Activated naive CD8-positive, alpha-beta T cell (primary cell): ENCODE data around the gene MPZL2.
A peak's percentile ranks its signal among the peaks of the same experiment; 100 is the strongest.

ENCODE experiments used
- H3K27ac Mint-ChIP-seq: one replicate; pipeline ENCODE4 v1.8.0; 2021; ENCODE audit warnings: mixed read lengths
- H3K27me3 Mint-ChIP-seq: one replicate; pipeline ENCODE4 v1.8.0; 2021; ENCODE audit warnings: mixed read lengths
- H3K36me3 Mint-ChIP-seq: one replicate; pipeline ENCODE4 v1.8.0; 2021; ENCODE audit warnings: mixed read lengths
- H3K4me1 Mint-ChIP-seq: one replicate; pipeline ENCODE4 v1.8.0; 2021; ENCODE audit warnings: low read depth, mixed read lengths
- H3K4me3 Mint-ChIP-seq: one replicate; pipeline ENCODE4 v1.8.0; 2021; ENCODE audit warnings: mild to moderate bottlenecking, mixed read lengths
- H3K9me3 Mint-ChIP-seq: one replicate; pipeline ENCODE4 v1.8.0; 2021; ENCODE audit warnings: low read depth, mixed read lengths

MPZL2 gene

DNA sequence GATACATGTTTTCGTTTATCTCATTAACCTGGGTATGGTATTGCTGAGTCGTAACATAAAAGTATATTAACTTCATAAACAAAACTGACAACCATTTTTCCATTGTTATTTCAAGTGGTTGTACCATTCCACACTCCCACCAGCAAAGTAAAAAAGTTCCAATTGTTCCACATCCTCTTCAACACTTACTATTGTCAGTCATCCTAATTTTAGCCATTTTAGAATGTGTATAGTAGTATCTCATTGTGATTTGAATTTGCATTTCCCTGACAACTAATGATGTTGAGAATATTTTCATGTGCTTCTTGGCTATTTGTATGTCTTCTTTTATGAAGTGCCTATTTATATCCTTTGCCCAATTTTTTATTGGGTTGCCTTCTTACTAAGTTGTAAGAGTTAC, 30.0 kb upstream of the MPZL2 start:
- no peaks in the 10 kb centered on the region for H3K36me3 Mint-ChIP-seq
- no peak overlapping the region for H3K27ac Mint-ChIP-seq
- no peak overlapping the region for H3K4me3 Mint-ChIP-seq
- no peaks in the 10 kb centered on the region for H3K9me3 Mint-ChIP-seq
- H3K4me1 Mint-ChIP-seq: peaks cover 29% of the 10 kb centered on the region
- no peaks in the 10 kb centered on the region for H3K27me3 Mint-ChIP-seq

DNA sequence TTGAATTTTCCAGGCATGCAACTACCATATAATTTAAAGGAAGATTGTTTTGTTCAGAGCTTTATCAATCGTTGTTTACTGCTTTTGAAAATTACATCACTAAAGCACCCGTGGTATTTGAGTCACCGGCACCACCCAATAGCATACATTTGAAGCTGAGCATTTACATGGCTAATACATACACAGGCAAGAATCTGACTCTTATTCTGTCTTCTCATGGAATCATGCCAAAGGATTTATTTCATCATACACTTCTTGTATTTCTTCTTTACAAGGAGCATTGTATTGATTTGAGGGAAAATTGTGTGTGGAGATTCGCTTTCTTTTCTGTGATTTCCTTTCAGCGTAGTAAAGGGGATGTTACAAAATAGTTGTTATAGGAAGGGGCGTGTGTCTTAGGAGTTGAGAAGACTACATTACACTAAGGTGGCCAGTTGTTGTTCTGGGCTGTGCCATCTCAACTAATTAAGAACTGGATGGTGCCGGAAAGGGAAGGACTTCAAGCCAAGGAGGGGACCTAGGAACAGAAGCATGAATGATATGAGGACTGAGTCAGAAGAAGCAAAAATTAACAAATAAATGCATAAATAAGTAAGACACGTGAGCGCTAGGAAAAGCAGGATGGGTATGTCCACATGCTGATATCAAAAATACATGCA, 27.5 kb upstream of the MPZL2 start:
- Mint-ChIP-seq H3K27ac (peak overlapping the region; percentile 5), H3K9me3 (no peaks in the 10 kb centered on the region), H3K4me3 (no peak overlapping the region), H3K27me3 (no peaks in the 10 kb centered on the region), H3K4me1 (peaks cover 37% of the 10 kb centered on the region), H3K36me3 (no peaks in the 10 kb centered on the region)

DNA sequence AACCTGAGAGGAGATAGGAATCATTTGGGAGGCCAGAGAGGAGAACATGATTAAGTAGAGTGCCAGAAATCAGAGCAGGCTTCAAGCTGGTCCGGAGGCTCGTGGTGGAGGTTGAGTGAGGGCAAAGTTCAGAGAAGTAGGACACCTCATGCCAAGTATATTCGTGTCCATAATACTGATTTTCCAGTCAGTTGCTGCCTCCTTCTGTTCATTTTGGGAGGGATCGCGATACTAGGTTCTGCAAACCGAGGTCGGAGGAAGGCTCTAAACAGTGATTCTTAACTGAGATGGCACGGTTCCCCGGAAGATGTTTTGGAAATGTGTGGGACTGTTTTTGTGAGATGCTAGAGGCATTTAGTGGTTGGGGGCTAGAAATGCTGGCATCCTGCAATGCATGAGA, 26.8 kb upstream of the MPZL2 start:
- Mint-ChIP-seq H3K27me3 (no peaks in the 10 kb centered on the region), H3K4me1 (peaks cover 38% of the 10 kb centered on the region), H3K27ac (peak overlapping the region; percentile 51), H3K4me3 (peak overlapping the region; percentile 31), H3K36me3 (no peaks in the 10 kb centered on the region), H3K9me3 (no peaks in the 10 kb centered on the region)

DNA sequence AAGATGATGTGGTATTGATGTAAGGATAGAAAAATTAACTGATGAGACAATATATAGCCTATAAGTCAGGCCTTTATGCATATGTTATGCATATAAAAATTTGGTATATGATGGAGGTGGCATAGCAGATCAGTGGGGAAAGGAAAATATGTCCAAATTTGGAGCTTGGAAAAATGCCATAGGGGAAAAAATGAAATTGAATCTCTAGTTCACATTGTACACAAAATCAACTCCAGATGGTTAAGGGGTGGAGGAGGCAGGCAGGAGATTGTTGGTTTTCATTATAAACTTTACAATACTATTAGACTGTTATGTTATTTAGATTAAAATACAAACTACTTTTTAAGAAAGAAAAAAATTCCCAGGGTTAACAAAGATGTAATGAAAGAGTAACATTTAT, 25.3 kb upstream of the MPZL2 start:
- no peaks in the 10 kb centered on the region for H3K36me3 Mint-ChIP-seq
- no peak overlapping the region for H3K4me3 Mint-ChIP-seq
- no peaks in the 10 kb centered on the region for H3K27me3 Mint-ChIP-seq
- H3K27ac Mint-ChIP-seq: no peak overlapping the region
- peaks cover 37% of the 10 kb centered on the region for H3K4me1 Mint-ChIP-seq
- no peaks in the 10 kb centered on the region for H3K9me3 Mint-ChIP-seq

DNA sequence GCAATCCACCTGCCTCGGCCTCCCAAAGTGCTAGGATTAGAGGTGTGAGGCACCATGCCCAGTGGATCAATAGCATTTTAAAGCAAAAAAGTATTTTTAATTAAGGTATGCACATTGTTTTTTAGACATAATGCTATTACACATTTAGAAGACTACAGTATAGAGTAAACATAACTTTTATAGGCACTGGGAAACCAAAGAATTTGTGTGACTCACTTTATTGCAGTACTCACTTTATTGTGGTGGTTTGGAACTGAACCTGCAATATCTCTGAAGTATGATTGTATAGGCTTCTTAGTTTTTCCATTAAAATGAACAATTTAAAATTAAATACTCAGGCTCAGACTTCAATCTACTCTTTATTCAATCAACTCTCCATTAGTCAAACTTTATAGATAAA, 22.9 kb upstream of the MPZL2 start:
- H3K27ac Mint-ChIP-seq: peak overlapping the region; percentile 89
- peak overlapping the region; percentile 21 for H3K4me3 Mint-ChIP-seq

DNA sequence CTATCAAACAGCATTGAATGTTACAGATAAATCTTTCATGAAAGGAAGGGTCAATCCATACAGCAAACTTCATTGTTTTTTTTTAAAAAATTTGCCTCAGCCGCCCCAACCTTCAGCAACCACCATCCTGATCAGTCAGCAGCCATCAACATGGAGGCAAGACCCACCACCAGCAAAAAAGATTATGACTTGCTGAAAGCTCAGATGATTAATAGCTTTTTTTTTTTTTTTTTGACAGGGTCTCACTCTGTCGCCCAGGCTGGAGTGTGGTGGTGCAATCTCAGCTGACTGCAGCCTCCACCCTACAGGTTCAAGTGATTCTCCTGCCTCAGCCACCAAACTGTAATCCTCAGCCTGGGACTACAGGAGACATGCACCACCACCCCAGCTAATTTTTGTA, 22.4 kb upstream of the MPZL2 start:
- H3K27ac Mint-ChIP-seq: peak overlapping the region; percentile 89
- H3K27me3 Mint-ChIP-seq: no peaks in the 10 kb centered on the region
- H3K4me3 Mint-ChIP-seq: no peak overlapping the region
- H3K9me3 Mint-ChIP-seq: peaks cover 1% of the 10 kb centered on the region
- no peaks in the 10 kb centered on the region for H3K36me3 Mint-ChIP-seq
- peaks cover 62% of the 10 kb centered on the region for H3K4me1 Mint-ChIP-seq

More for the DNA sequence above, 22.9 kb upstream of the MPZL2 start:
- Mint-ChIP-seq H3K27me3 (no peaks in the 10 kb centered on the region), H3K4me1 (peaks cover 61% of the 10 kb centered on the region), H3K36me3 (no peaks in the 10 kb centered on the region), H3K9me3 (no peaks in the 10 kb centered on the region)

DNA sequence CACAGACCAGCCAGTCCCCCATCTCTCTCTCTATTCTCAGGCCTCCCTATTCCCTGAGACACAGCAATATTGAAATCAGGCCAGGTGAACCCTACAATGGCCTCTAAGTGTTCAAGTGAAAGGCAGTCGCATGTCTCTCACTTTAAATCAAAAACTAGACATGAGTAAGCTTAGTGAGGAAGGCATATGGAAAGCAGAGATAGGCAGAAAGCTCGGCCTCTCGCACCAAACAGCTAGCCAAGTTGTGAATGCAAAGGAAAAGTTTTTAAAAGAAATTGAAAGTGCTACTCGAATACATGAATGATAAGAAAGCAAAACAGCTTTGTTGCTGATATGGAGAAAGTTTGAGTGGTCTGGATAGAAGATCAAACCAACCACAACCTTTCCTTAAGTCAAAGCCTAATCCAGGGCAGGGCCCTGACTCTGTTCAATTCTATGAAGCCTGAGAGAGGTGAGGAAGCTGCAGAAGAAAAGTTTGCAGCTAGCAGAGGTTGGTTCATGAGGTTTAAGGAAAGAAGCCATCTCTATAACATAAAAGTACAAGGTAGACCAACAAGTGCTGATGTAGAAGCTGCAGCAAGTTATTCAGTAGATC, 19.8 kb upstream of the MPZL2 start:
- Mint-ChIP-seq H3K4me1 (peaks cover 57% of the 10 kb centered on the region), H3K4me3 (peak overlapping the region; percentile 38), H3K9me3 (peaks cover 5% of the 10 kb centered on the region)

DNA sequence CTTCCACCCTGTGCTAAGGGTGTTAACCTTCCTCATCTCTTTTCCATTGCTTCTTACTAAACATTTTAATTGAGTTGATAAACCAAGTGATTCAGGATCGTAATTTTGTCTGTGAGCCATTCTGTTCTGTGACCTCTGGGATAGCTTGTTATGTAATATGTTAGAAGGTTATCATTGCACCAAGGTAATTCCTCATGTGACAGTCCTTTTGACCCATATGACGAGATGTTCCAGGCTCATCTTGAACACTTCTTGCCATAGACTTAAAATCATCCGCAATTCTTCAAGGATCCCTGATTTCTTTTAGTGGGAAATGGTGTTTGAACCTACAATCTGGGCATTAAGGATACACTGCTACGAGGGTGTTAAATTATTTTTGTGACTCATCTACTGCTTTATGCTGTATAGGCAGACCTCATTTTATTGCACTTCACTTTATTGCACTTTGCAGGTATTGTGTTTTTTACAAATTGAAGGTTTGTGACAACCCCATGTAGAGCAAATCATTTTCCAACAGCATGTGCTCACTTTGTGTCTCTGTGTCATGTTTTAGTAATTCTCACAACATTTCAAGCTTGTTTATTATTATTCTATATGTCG, 19.0 kb upstream of the MPZL2 start:
- no peaks in the 10 kb centered on the region for H3K36me3 Mint-ChIP-seq
- H3K4me3 Mint-ChIP-seq: peak overlapping the region; percentile 38
- peak overlapping the region; percentile 91 for H3K27ac Mint-ChIP-seq
- peaks cover 60% of the 10 kb centered on the region for H3K4me1 Mint-ChIP-seq
- peaks cover 5% of the 10 kb centered on the region for H3K9me3 Mint-ChIP-seq
- no peaks in the 10 kb centered on the region for H3K27me3 Mint-ChIP-seq

More for the DNA sequence above, 19.8 kb upstream of the MPZL2 start:
- Mint-ChIP-seq H3K36me3 (no peaks in the 10 kb centered on the region), H3K27me3 (no peaks in the 10 kb centered on the region), H3K27ac (peak overlapping the region; percentile 91)

DNA sequence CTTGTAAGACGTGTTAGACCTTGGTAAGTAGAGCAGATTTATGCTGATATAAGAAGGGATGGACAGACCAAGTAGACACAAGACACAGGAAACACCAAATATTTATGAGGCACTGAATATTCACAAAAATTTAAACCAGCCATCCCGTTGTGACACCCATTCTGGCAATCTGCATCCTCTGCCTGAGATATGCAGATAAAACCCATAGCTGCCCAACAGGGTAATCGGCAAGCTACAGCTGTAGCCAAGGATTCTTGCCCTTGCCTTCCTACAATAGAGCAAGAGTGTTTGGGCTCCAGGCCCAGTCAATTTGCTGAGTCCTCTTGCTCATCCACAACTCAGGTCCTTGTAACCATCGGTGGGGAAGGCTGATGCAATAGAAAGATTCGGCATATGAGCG, 18.5 kb upstream of the MPZL2 start:
- peak overlapping the region; percentile 91 for H3K27ac Mint-ChIP-seq
- H3K4me3 Mint-ChIP-seq: no peak overlapping the region
- no peaks in the 10 kb centered on the region for H3K27me3 Mint-ChIP-seq
- H3K36me3 Mint-ChIP-seq: no peaks in the 10 kb centered on the region
- H3K9me3 Mint-ChIP-seq: peaks cover 5% of the 10 kb centered on the region
- peaks cover 60% of the 10 kb centered on the region for H3K4me1 Mint-ChIP-seq

DNA sequence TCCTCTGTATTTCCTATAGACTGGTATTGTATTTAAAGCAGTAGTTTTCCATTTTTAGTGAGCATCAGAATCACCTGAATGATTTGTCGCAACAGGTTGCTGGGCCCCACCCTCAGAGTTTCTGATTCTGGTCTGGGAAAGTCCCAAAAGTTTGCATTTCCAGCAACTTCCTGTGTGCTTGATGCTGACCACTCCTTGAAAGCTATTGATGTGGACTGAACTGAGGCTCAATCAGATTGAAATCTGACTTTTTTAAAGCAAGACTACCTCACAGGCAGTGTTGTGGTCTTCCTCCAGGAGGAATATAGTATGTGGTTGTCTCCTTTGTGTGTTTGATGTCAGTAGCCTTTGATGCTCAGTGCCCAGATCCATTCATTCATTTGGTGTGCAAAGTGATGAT, 17.2 kb upstream of the MPZL2 start:
- Mint-ChIP-seq H3K27ac (peak overlapping the region; percentile 78), H3K4me3 (peak overlapping the region; percentile 44), H3K4me1 (peaks cover 62% of the 10 kb centered on the region), H3K36me3 (no peaks in the 10 kb centered on the region), H3K27me3 (no peaks in the 10 kb centered on the region), H3K9me3 (peaks cover 5% of the 10 kb centered on the region)

DNA sequence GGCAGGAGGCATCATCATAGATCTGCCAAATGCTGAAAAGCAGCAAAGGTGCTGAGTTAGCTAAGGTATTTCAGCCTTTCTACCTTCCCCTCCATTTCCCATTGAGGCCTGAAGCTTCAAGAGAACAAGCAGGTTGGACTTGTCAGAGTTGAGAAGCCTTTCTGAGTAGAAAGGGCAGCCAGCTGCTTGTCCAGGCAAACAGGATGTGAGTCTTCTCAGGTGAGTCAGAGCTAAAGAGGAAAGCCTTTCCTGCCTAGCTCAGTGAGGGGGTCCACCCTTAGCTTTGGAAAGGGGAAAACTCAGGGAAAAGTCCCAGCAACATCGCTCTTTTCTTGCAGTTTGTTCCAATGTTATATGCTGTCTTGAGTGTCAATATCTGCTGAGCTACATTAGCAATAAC, 13.2 kb upstream of the MPZL2 start:
- H3K27ac Mint-ChIP-seq: peak overlapping the region; percentile 22
- peaks cover 52% of the 10 kb centered on the region for H3K4me1 Mint-ChIP-seq
- peaks cover 5% of the 10 kb centered on the region for H3K9me3 Mint-ChIP-seq

DNA sequence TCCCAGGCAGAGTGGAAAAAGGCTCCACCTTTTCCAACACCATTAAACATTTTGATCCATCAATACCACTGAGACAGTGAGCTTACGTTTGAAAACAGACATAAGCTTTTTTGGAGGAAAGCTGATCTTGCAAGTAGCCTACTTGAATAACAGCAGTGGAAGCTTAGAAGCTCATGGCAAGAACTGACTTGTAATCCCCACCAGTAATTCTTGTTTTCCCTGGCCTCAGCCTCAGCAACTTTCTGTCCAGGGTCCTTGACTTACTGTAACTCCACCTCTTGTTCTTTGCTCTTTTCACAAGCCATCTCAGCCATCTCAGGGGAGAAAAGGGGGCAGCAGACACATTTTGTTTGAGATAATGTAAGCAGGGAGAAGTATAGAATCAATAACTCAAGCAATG, 12.3 kb upstream of the MPZL2 start:
- Mint-ChIP-seq H3K4me3 (no peak overlapping the region), H3K36me3 (no peaks in the 10 kb centered on the region), H3K9me3 (peaks cover 2% of the 10 kb centered on the region), H3K4me1 (peaks cover 45% of the 10 kb centered on the region), H3K27me3 (no peaks in the 10 kb centered on the region), H3K27ac (peak overlapping the region; percentile 86)

More for the DNA sequence above, 13.2 kb upstream of the MPZL2 start:
- peak overlapping the region; percentile 5 for H3K4me3 Mint-ChIP-seq
- H3K36me3 Mint-ChIP-seq: no peaks in the 10 kb centered on the region
- no peaks in the 10 kb centered on the region for H3K27me3 Mint-ChIP-seq

DNA sequence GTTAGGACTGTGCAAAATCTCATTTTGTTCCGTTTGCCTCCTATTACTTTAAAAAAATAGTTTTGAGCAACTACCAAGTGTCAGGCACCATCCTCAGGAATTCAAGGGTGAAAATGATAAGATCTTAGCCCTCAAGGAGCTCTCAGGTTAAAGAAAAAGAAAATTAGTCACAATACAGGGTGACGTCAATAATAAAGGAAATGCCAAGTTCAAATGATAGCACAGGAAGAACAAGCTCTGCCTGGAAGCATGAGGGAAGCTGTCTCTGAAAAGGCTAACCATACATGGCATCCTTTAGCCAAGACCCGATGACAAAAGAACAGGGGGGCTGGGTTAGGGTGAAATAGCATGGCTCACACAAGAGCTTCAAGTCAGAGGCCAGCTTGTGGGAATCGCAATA, 11.1 kb upstream of the MPZL2 start:
- Mint-ChIP-seq H3K27me3 (no peaks in the 10 kb centered on the region), H3K36me3 (no peaks in the 10 kb centered on the region), H3K9me3 (no peaks in the 10 kb centered on the region), H3K4me3 (peak overlapping the region; percentile 36), H3K27ac (peak overlapping the region; percentile 72), H3K4me1 (peaks cover 40% of the 10 kb centered on the region)

DNA sequence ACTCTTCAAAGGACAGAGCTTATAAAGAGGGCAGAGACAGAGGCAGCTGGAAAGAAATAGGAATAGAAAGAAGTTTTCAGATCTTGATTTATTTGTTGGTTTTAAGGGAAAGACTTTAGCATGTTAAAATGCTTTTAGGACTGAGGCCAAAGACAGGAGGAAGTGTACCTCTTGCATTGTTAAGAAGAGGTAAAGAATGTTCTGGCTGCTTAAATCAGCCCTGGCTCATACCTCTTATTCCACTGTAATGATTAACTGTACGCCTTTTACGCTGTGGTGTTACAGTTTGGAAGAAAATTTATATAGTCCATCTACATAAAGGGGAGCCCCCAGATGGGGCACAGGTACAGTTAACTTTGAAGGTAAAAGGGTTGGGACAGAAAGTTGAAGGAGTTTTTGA, 10.1 kb upstream of the MPZL2 start:
- Mint-ChIP-seq H3K27ac (no peak overlapping the region), H3K4me3 (no peak overlapping the region)

DNA sequence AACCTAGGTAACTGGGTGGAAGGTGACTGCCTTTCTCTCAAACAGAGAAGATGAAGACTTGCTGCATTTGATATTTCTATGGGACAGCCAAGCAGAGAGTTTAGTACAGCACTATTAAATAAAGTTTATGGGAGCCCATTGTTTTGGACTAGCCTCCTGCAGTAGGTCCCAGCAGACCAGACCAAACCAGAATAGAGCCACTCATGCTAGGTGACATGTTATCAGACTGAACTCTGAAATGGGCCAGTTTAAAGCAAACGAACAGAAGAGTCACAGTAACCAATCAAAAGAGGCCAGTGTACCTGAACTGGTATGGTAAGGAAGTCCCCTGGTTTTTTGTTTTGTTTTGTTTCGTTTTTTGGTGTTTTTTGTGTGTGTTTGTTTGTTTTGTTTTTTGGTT, 7.9 kb upstream of the MPZL2 start:
- Mint-ChIP-seq H3K36me3 (no peaks in the 10 kb centered on the region), H3K9me3 (no peaks in the 10 kb centered on the region), H3K27ac (no peak overlapping the region), H3K4me3 (no peak overlapping the region), H3K4me1 (peaks cover 27% of the 10 kb centered on the region), H3K27me3 (no peaks in the 10 kb centered on the region)

More for the DNA sequence above, 10.1 kb upstream of the MPZL2 start:
- no peaks in the 10 kb centered on the region for H3K9me3 Mint-ChIP-seq
- H3K27me3 Mint-ChIP-seq: no peaks in the 10 kb centered on the region
- H3K36me3 Mint-ChIP-seq: no peaks in the 10 kb centered on the region
- H3K4me1 Mint-ChIP-seq: peaks cover 38% of the 10 kb centered on the region
